Neural crest cell (in vitro differentiated cells): Measurements from ENCODE around the gene GNAL. TPM values are rescaled to one million over a fixed set of nuclear protein-coding genes. Genes with fewer than 3 reads are reported as not detected.

ENCODE experiments used
- DNase-seq: peaks from one replicate; pipeline ENCODE4 v3.0.0; 2021; ENCODE audit warnings: low read depth, mixed read lengths, low spot score
- H3K27ac Mint-ChIP-seq: one replicate; pipeline ENCODE4 v1.8.0; 2021; ENCODE audit warnings: mild to moderate bottlenecking, mixed read lengths; ENCODE audit not compliant: unreplicated experiment
- H3K27me3 Mint-ChIP-seq: 2 replicates; pipeline ENCODE4 v1.8.0; 2021; ENCODE audit warnings: low read depth, mild to moderate bottlenecking, mixed read lengths
- H3K36me3 Mint-ChIP-seq: 2 replicates; pipeline ENCODE4 v1.8.0; 2021; ENCODE audit warnings: low read depth, mild to moderate bottlenecking, mixed read lengths
- H3K4me1 Mint-ChIP-seq: 2 replicates; pipeline ENCODE4 v1.8.0; 2021; ENCODE audit warnings: mixed read lengths
- H3K4me3 Mint-ChIP-seq: one replicate; pipeline ENCODE4 v1.8.0; 2021; ENCODE audit warnings: mild to moderate bottlenecking, mixed read lengths
- H3K9me3 Mint-ChIP-seq: 2 replicates; pipeline ENCODE4 v1.8.0; 2021; ENCODE audit warnings: mixed read lengths
- total RNA-seq: library from RNA; stranded (reverse); gene quantifications from 2 replicates; pipeline ENCODE4 v1.2.1, GENCODE V29; 2021
- TF ChIP-seq, protein P1 (sequence below): fragments of 200-600 bp; sonication (generic); conservative IDR thresholded peaks from 2 replicates; pipeline ENCODE4 v1.5.0; 2021; ENCODE audit warnings: antibody characterized with exemption, mild to moderate bottlenecking

The GNAL gene
- total RNA-seq, 1 donor from 2014 or later: 20.4 TPM

DNA sequence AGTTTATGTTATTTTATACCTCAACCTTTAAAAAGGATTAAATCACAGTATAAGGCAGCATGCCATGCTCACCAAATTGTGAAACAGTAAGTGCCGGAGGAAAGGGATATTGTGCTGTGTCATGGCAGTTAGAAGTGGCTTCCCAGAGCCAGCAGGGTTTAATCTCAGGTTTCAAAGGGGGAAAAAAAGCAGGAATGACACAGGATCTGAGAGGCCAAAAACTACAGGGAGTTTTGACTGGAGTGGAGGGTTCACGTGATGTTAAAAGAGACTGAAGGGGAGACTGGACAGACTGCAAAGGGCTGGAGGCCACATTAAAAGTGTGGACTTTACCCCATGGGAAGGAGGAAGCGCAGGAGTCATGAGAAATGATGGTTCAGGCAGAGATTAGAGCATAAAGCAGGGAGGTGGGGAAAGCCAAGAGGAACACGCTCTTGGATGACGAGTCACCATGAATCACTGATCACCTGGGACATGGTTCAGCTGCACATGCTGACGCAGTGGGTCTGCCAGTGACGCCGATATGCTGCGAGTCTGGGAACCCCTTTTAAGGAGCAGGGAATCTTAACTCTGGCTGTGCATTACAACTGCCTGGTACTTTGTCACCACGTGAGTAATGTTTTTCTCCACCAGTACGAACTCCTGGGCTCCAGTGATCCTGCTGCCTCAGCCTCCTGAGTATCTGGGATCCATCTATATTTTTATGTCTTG is 168.3 kb downstream of the GNAL start:
- H3K4me1 Mint-ChIP-seq: peaks cover 14% of the 10 kb centered on the region
- no peaks in the 10 kb centered on the region for H3K36me3 Mint-ChIP-seq
- no peaks in the 10 kb centered on the region for H3K27me3 Mint-ChIP-seq
- H3K9me3 Mint-ChIP-seq: no peaks in the 10 kb centered on the region
- peak overlapping the region; percentile 32 for H3K4me3 Mint-ChIP-seq
- peak overlapping the region; percentile 79 for H3K27ac Mint-ChIP-seq
- no peak for DNase-seq
- TF ChIP-seq, protein P1, sequence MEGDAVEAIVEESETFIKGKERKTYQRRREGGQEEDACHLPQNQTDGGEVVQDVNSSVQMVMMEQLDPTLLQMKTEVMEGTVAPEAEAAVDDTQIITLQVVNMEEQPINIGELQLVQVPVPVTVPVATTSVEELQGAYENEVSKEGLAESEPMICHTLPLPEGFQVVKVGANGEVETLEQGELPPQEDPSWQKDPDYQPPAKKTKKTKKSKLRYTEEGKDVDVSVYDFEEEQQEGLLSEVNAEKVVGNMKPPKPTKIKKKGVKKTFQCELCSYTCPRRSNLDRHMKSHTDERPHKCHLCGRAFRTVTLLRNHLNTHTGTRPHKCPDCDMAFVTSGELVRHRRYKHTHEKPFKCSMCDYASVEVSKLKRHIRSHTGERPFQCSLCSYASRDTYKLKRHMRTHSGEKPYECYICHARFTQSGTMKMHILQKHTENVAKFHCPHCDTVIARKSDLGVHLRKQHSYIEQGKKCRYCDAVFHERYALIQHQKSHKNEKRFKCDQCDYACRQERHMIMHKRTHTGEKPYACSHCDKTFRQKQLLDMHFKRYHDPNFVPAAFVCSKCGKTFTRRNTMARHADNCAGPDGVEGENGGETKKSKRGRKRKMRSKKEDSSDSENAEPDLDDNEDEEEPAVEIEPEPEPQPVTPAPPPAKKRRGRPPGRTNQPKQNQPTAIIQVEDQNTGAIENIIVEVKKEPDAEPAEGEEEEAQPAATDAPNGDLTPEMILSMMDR: no peak

DNA sequence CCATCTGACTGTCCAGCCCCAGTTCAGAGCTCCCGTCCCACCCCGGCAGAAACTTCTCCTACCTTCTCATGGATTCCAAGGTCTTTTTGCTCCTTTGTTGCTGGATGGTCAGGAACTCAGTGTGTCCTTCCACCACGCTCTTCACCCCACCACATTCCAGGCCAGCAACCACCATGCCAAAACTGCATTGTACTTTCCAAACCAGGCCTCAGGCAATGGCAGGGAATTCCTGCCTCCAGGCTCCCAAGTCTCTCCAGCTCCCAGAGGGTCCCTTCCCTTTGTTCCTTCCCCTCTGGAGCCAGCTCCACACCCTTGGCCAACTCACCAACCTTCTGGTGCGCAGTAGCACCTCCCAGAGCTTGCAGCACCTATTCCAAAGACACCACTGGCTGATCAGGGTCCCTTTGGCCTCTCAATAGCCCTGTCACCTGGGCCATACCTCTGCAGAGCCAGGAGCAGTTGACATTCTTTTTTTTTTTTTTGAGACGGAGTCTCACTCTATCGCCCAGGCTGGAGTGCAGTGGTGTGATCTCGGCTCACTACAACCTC is 170.3 kb downstream of the GNAL start:
- Mint-ChIP-seq H3K27me3 (no peaks in the 10 kb centered on the region), H3K4me1 (peaks cover 6% of the 10 kb centered on the region), H3K4me3 (no peak overlapping the region), H3K9me3 (no peaks in the 10 kb centered on the region), H3K36me3 (no peaks in the 10 kb centered on the region), H3K27ac (no peak overlapping the region)
- no peak for DNase-seq
- TF ChIP-seq, protein P1: no peak

DNA sequence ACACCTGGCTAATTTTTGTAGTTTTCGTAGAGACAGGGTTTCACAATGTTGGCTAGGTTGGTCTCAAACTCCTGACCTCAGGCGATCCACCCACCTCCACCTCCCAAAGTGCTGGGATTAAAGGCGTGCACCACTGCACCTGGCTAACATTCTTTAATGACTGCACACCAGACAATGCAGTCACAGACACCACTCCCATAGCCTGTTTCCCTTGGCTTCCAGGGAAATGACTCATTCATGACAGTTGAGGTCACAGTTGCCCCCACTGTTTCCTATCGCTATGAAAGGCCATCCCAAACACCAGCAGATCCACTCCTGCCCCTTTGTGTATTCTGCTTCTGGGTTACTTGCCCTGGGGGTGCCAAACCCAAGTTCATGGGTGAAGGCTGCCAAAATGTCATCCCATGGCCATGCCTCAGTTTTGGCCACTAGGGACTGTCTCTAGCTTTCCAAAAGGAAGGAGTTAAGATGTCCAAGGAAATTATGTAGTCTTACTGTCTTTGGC is 170.9 kb downstream of the GNAL start:
- no peak for DNase-seq
- H3K36me3 Mint-ChIP-seq: no peaks in the 10 kb centered on the region
- H3K27ac Mint-ChIP-seq: no peak overlapping the region
- H3K4me1 Mint-ChIP-seq: peaks cover 6% of the 10 kb centered on the region
- no peaks in the 10 kb centered on the region for H3K27me3 Mint-ChIP-seq
- TF ChIP-seq, protein P1: peak; percentile 33
- no peaks in the 10 kb centered on the region for H3K9me3 Mint-ChIP-seq
- no peak overlapping the region for H3K4me3 Mint-ChIP-seq

DNA sequence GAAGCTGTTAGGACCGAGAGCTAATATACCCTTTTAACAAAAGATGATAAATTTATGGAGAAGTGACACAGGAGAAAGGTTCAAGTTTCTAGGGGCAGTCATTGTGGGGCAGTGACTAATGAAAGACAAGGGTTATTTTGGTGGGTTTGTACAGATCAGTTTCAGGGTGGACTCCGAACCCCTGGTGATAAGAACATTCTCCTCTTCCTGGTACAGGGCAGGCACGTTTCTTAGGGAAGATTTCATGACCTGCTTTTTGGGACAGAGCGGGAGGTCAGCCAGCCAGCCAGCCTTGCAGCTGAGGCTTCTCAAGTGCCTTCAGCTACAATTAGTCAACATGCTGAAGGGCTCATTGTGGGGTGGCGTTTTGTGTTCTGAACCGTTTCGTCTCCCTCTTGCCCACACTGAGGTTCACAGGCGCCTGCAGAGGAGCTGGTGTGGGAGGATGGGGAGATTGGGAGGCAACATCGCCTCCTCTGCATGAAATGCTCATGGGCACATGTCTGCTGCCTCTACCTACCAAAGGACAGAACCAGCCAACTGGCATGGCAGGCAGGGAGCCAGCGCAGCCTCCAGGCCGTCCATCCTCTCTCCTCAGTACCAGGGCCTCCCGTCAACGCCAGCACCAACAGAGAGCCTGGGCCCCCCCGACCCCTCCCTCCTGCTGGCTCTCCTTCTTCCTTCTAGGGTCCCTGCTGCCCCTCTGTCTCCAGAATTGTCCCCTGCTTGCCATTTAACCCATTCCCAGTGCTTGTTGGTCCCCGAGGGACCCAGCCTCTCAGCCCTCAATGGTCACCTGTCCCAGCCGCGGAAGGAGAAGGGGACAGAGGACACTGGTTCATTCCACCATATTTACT is 171.8 kb downstream of the GNAL start:
- Mint-ChIP-seq H3K4me3 (no peak overlapping the region), H3K36me3 (no peaks in the 10 kb centered on the region), H3K4me1 (peaks cover 6% of the 10 kb centered on the region), H3K27ac (no peak overlapping the region), H3K27me3 (no peaks in the 10 kb centered on the region), H3K9me3 (no peaks in the 10 kb centered on the region)
- no peak for DNase-seq
- TF ChIP-seq, protein P1: no peak

DNA sequence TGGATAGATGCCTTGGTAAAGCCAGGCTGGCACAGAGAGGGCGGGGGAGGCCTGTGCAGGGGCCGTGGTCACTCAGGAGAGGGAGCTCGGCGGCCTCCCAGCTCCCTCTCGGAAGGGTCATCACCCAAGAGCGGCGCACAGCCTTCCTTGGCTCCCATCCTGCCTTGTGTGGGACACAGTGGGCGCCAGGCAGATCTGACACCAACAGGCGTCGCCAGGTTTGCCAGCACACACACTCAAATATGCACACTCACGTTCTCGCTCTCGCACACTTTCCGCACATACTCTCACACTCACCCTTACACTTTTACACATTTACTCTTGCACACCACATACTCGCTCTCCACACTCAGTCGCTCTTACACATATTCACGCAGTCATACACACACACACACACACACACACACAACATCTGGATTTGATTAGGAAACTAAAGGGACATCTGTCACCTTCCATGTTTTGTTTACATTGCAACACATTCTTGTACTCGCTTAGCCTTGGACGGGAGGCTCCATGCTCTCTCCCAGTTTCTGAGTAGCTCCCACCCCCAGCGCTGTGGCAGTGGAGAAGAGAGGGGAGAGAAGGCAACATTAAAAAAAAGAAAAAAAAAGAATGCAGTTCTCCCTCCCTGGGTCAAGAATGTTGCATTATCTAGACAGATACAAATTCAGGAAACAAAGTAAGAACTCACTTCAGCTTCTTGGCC is 172.7 kb downstream of the GNAL start:
- TF ChIP-seq, protein P1: no peak
- Mint-ChIP-seq H3K27me3 (no peaks in the 10 kb centered on the region), H3K4me1 (peaks cover 6% of the 10 kb centered on the region), H3K4me3 (no peak overlapping the region), H3K27ac (no peak overlapping the region), H3K9me3 (no peaks in the 10 kb centered on the region), H3K36me3 (no peaks in the 10 kb centered on the region)
- DNase-seq: no peak
